Left ventricle myocardium inferior (tissue), 1 donor: ENCODE results near the gene EIF5. TPM values are rescaled to one million over a fixed set of nuclear protein-coding genes. Genes with fewer than 3 reads are reported as not detected.

Experiments used
- DNase-seq: peaks from one replicate; pipeline ENCODE4 v3.0.0-alpha.2; 2020
- H3K27ac ChIP-seq: fragments of 200-600 bp; replicated peaks from 2 replicates; pipeline ENCODE4 v1.8.0; 2021
- H3K27me3 ChIP-seq: fragments of 200-600 bp; 2 replicates; pipeline ENCODE4 v1.8.0; 2021; ENCODE audit warnings: low read depth
- H3K36me3 ChIP-seq: fragments of 200-600 bp; 2 replicates; pipeline ENCODE4 v1.8.0; 2021
- H3K4me1 ChIP-seq: fragments of 200-600 bp; 2 replicates; pipeline ENCODE4 v1.8.0; 2021
- H3K4me3 ChIP-seq: fragments of 200-600 bp; 2 replicates; pipeline ENCODE4 v1.8.0; 2021; ENCODE audit warnings: mild to moderate bottlenecking, moderate library complexity
- H3K9me3 ChIP-seq: fragments of 200-600 bp; replicated peaks from 2 replicates; pipeline ENCODE4 v1.8.0; 2021
- intact Hi-C: fragments of 100-400 bp; cut with micrococcal nuclease; formaldehyde crosslinking; loops from one replicate; pipeline ENCODE4 v1.11.0; 2022
- total RNA-seq: library from RNA; stranded (reverse); fragmentation: NEBNext Ultra II Directional; extraction: Animal tissue kit (Norgen Biotek cat#: 25700); gene quantifications from one replicate; pipeline ENCODE4 v1.2.1, GENCODE V29; 2021
- TF ChIP-seq, protein P1 (sequence below): fragments of 200-600 bp; IDR thresholded peaks from 2 replicates; pipeline ENCODE4 v1.8.0; 2021; ENCODE audit warnings: antibody characterized with exemption, mild to moderate bottlenecking, borderline replicate concordance
- donor health status: DM: no; HTN: yes; CAD: no; lungs with severe emphysema.

The EIF5 gene
- total RNA-seq, 1 donor from 2014 or later: 260 TPM

- intact Hi-C loops: no loop called here
- Histone ChIP-seq H3K27me3 (peaks cover 25% of the 10 kb centered on the region), H3K4me3 (no peak overlapping the region), H3K36me3 (no peaks in the 10 kb centered on the region), H3K27ac (no peak overlapping the region), H3K4me1 (peaks cover 15% of the 10 kb centered on the region), H3K9me3 (no peaks in the 10 kb centered on the region)
- no peak for DNase-seq
- TF ChIP-seq, protein P1, sequence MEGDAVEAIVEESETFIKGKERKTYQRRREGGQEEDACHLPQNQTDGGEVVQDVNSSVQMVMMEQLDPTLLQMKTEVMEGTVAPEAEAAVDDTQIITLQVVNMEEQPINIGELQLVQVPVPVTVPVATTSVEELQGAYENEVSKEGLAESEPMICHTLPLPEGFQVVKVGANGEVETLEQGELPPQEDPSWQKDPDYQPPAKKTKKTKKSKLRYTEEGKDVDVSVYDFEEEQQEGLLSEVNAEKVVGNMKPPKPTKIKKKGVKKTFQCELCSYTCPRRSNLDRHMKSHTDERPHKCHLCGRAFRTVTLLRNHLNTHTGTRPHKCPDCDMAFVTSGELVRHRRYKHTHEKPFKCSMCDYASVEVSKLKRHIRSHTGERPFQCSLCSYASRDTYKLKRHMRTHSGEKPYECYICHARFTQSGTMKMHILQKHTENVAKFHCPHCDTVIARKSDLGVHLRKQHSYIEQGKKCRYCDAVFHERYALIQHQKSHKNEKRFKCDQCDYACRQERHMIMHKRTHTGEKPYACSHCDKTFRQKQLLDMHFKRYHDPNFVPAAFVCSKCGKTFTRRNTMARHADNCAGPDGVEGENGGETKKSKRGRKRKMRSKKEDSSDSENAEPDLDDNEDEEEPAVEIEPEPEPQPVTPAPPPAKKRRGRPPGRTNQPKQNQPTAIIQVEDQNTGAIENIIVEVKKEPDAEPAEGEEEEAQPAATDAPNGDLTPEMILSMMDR: no peak
Measured at GRCh38 chr14:103318750-103319419, 15.2 kb upstream of the EIF5 start.

DNA sequence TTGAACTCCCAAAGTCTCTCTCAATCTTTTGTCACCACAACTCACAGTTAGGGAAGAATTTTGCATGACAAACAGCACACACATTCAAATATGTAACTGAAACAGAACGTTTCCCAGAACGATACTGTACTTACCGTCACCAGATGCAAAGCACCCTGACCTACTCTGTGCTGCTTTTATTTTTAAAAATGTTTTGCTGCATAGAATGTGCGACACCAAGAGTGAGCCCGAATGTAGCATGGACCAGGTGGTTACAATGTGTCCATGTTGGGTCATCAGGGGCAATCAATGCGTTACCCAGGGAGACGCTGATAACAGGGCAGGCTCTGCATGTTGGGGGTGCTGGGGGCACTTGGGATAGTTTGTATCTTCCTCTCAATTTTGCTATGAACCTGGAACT, 14.6 kb upstream of the EIF5 start:
- no peak for DNase-seq
- Histone ChIP-seq H3K36me3 (no peaks in the 10 kb centered on the region), H3K4me1 (peaks cover 15% of the 10 kb centered on the region), H3K27me3 (peaks cover 25% of the 10 kb centered on the region), H3K9me3 (no peaks in the 10 kb centered on the region), H3K27ac (no peak overlapping the region), H3K4me3 (no peak overlapping the region)
- TF ChIP-seq, protein P1: no peak
- intact Hi-C loops: no loop called here

DNA sequence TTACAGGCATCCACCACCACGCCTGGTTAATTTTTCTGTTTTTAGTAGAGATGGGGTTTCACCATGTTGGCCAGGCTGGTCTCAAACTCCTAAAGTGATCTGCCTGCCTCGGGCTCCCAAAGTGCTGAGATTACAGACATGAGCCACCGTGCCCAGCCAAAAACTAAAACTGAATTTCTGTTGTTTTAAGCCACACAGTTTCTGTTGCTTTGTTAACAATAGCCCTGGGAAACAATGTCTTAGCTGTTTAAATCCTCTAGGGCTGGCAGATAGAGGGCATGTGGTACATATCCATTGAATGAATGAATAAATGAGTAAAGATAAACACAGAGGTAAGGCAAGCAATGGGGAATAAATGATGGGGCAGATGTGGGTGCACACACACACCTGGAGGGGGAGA, 8.0 kb upstream of the EIF5 start:
- H3K4me1 ChIP-seq: no peaks in the 10 kb centered on the region
- no peak for DNase-seq
- peaks cover 10% of the 10 kb centered on the region for H3K27me3 ChIP-seq
- H3K36me3 ChIP-seq: no peaks in the 10 kb centered on the region
- H3K27ac ChIP-seq: no peak overlapping the region
- intact Hi-C loops: no loop called here
- no peaks in the 10 kb centered on the region for H3K9me3 ChIP-seq
- H3K4me3 ChIP-seq: no peak overlapping the region
- TF ChIP-seq, protein P1: no peak

GRCh38 chr14:103328941-103329340, 5.1 kb upstream of the EIF5 start:
- Histone ChIP-seq H3K9me3 (no peaks in the 10 kb centered on the region), H3K27me3 (no peaks in the 10 kb centered on the region), H3K27ac (no peak overlapping the region), H3K4me1 (peaks cover 16% of the 10 kb centered on the region), H3K36me3 (no peaks in the 10 kb centered on the region), H3K4me3 (no peak overlapping the region)
- intact Hi-C loops: no loop called here
- TF ChIP-seq, protein P1: no peak
- DNase-seq: no peak

GRCh38 chr14:103329401-103330347, 4.4 kb upstream of the EIF5 start:
- Histone ChIP-seq H3K27ac (no peak overlapping the region), H3K36me3 (no peaks in the 10 kb centered on the region), H3K27me3 (no peaks in the 10 kb centered on the region), H3K4me3 (no peak overlapping the region), H3K9me3 (no peaks in the 10 kb centered on the region), H3K4me1 (peaks cover 20% of the 10 kb centered on the region)
- no peak for DNase-seq
- intact Hi-C loops: no loop called here
- TF ChIP-seq, protein P1: no peak
